Measurements from ENCODE around the gene HMCN1.

The HMCN1 gene

DNA sequence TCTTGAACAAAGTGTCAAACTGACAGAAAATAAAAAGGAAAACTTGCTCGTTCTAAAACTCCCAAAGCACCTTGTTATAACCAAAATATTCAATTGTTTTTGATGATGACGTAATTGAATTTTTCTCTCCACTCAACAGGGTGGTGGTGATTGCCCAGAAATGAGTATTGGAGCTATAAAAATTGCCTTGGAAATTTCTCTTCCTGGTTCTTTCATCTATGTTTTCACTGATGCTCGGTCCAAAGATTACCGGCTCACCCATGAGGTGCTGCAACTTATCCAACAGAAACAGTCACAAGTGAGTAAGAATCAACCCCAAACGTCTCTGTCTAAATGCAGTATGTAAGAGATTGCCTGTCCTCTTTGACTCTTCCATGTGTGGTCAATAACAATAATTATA, 130.1 kb downstream of the HMCN1 start:
- TF ChIP-seq L3MBTL2 (conservative IDR thresholded peaks at IDR 0.05) (no peak), HDGF (IDR thresholded peaks at IDR 0.05; ENCODE audit: borderline replicate concordance) (no peak), FOXM1 (IDR thresholded peaks at IDR 0.05; ENCODE audit: borderline replicate concordance) (no peak), FOXK2 (IDR thresholded peaks at IDR 0.05) (no peak), LEF1 (IDR thresholded peaks at IDR 0.05; ENCODE audit: borderline replicate concordance) (no peak), ELF4 (IDR thresholded peaks at IDR 0.05) (no peak), SUZ12 (IDR thresholded peaks at IDR 0.05) (no peak), NFRKB (IDR thresholded peaks at IDR 0.05) (no peak), FOXA1 (IDR thresholded peaks at IDR 0.05) (no peak), TARDBP (IDR thresholded peaks at IDR 0.05) (no peak), ARNT (IDR thresholded peaks at IDR 0.05) (no peak), ZNF384 (IDR thresholded peaks at IDR 0.05) (no peak)
- TF ChIP-seq, protein P1, sequence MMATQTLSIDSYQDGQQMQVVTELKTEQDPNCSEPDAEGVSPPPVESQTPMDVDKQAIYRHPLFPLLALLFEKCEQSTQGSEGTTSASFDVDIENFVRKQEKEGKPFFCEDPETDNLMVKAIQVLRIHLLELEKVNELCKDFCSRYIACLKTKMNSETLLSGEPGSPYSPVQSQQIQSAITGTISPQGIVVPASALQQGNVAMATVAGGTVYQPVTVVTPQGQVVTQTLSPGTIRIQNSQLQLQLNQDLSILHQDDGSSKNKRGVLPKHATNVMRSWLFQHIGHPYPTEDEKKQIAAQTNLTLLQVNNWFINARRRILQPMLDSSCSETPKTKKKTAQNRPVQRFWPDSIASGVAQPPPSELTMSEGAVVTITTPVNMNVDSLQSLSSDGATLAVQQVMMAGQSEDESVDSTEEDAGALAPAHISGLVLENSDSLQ (IDR thresholded peaks at IDR 0.05): no peak
- CTCF ChIA-PET: interaction anchor here (0.6 kb wide), 1 partner anchor 35 kb away, joined by 4 read pairs; no protein-coding TSS in a partner anchor
- POLR2A ChIA-PET: no interaction called here
- no peak for DNase-seq (ENCODE audit: extremely low spot score)

DNA sequence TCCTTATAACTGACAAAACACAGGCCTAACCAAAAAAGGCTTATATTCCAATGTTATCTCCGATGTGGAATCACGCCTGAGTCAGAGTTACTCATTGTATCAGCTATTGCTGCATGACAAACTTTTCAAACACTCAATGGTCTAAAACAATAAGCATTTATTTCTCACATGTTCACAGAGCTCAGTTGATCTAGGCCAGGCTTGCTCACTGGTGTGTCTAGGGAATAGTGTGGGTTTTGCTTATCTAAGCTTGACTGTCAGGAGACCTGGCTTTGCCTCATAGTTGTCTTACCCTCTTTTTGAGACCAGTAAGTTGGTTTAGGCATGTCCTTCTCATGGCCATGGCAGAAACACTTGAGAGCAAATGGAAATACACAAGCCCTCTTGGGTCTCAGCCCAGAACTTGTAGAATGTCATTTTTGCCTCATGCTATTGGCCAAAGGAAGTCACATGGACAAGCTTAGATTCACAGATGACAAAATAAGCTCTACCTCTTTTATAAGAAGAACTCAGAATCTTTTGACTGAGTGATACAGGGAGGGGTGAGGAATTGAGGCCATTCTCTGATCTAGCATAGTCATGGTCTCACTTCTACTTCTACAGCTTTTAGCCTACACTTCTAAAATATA, 130.8 kb downstream of the HMCN1 start:
- POLR2A ChIA-PET: no interaction called here

DNA sequence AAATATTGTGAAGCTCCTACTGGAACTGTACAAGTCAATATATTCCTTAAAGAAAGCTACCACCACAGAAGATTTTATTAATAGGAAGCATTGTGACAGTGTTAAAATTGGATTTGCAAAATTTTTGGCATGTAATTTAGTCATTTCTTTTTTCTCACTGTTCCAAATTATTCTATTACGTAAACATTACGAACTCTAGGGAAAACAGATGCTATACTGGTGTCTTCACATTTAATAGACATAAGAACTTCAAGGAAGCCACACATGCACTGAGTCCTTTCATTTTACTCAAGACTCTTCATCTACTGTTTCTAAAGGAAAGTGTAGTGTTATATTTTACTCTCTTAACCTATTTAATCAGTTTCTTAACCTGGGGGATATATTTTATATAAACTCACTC, 135.4 kb downstream of the HMCN1 start:
- CTCF ChIA-PET: no interaction called here
- DNase-seq (ENCODE audit: extremely low spot score): no peak
- TF ChIP-seq, protein P1 (IDR thresholded peaks at IDR 0.05): no peak
- TF ChIP-seq ZNF384 (IDR thresholded peaks at IDR 0.05) (no peak), SUZ12 (IDR thresholded peaks at IDR 0.05) (no peak), NFRKB (IDR thresholded peaks at IDR 0.05) (no peak), FOXA1 (IDR thresholded peaks at IDR 0.05) (no peak), L3MBTL2 (conservative IDR thresholded peaks at IDR 0.05) (no peak), CTBP1 (IDR thresholded peaks at IDR 0.05; ENCODE audit: borderline replicate concordance) (no peak), LEF1 (IDR thresholded peaks at IDR 0.05; ENCODE audit: borderline replicate concordance) (no peak), ARNT (IDR thresholded peaks at IDR 0.05) (no peak), HDGF (IDR thresholded peaks at IDR 0.05; ENCODE audit: borderline replicate concordance) (no peak), FOXK2 (IDR thresholded peaks at IDR 0.05) (no peak), ELF4 (IDR thresholded peaks at IDR 0.05) (no peak), BHLHE40 (IDR thresholded peaks at IDR 0.05; ENCODE audit: borderline replicate concordance) (no peak), FOXM1 (IDR thresholded peaks at IDR 0.05; ENCODE audit: borderline replicate concordance) (no peak)
- POLR2A ChIA-PET: no interaction called here

More for the DNA sequence above, 130.8 kb downstream of the HMCN1 start:
- no peak for DNase-seq (ENCODE audit: extremely low spot score)
- no peak for TF ChIP-seq SUZ12 (IDR thresholded peaks at IDR 0.05)
- no peak for TF ChIP-seq FOXK2 (IDR thresholded peaks at IDR 0.05)
- TF ChIP-seq SP1 (IDR thresholded peaks at IDR 0.05): no peak
- TF ChIP-seq FOXA1 (IDR thresholded peaks at IDR 0.05): no peak
- no peak for TF ChIP-seq FOXM1 (IDR thresholded peaks at IDR 0.05; ENCODE audit: borderline replicate concordance)
- no peak for TF ChIP-seq HDGF (IDR thresholded peaks at IDR 0.05; ENCODE audit: borderline replicate concordance)
- no peak for TF ChIP-seq ZNF384 (IDR thresholded peaks at IDR 0.05)
- no peak for TF ChIP-seq LEF1 (IDR thresholded peaks at IDR 0.05; ENCODE audit: borderline replicate concordance)
- no peak for TF ChIP-seq ELF4 (IDR thresholded peaks at IDR 0.05)
- TF ChIP-seq, protein P1 (IDR thresholded peaks at IDR 0.05): no peak
- no peak for TF ChIP-seq ARNT (IDR thresholded peaks at IDR 0.05)
- TF ChIP-seq CTBP1 (IDR thresholded peaks at IDR 0.05; ENCODE audit: borderline replicate concordance): no peak
- TF ChIP-seq L3MBTL2 (conservative IDR thresholded peaks at IDR 0.05): no peak
- TF ChIP-seq NFRKB (IDR thresholded peaks at IDR 0.05): no peak
- no peak for TF ChIP-seq BHLHE40 (IDR thresholded peaks at IDR 0.05; ENCODE audit: borderline replicate concordance)
- no peak for TF ChIP-seq TARDBP (IDR thresholded peaks at IDR 0.05)
- CTCF ChIA-PET: interaction anchor here (0.6 kb wide), 1 partner anchor 34 kb away, joined by 4 read pairs; no protein-coding TSS in a partner anchor

DNA sequence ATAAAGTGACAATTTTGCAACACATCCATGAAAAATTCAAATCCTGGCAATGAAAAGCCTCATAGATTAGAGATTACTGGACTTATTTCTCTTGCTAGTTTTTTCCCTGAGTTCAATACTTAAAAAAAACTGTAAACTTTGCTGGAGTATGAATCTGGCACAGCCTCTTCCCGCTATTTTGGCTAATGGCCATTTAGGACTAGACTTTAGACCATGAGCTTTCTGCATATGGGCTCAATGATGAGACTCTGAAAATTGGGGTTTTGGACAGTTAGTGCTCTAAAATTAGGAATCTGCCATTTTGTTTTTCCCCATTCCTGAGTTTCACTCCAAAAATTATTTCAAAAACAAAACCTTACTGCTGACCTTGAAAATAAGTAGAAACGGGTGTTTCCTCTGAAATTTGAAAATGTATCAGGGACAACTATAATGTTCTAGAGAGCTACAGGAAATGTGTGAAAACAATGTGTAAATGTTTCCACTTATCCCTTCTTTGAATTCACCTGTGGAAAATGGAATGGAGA, 137.5 kb downstream of the HMCN1 start:
- no peak for TF ChIP-seq ELF4 (IDR thresholded peaks at IDR 0.05)
- CTCF ChIA-PET: interaction anchor here (1.2 kb wide), 1 partner anchor 12 kb away, joined by 3 read pairs; no protein-coding TSS in a partner anchor
- POLR2A ChIA-PET: no interaction called here
- no peak for DNase-seq (ENCODE audit: extremely low spot score)

DNA sequence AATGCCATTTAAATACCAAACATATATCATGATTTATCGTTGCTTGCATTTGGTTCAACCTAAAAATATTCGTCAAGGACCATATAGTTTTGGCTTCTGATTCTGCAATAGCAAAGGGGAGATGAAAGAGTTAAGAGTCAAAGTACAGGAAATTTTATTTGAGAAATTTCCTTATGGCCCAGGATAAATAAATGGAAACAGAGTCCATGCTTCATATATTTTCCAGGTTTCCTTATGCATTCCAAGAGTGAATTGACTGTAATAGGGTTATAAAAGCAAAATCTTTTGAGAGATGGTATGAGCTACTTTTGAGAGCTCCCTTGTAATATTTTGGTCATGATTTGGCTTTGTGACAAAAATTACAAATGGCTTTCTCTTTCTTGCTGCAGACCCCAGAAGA, 140.1 kb downstream of the HMCN1 start:
- CTCF ChIA-PET: no interaction called here
- TF ChIP-seq ZNF384 (IDR thresholded peaks at IDR 0.05) (no peak), SUZ12 (IDR thresholded peaks at IDR 0.05) (no peak), L3MBTL2 (conservative IDR thresholded peaks at IDR 0.05) (no peak), ARNT (IDR thresholded peaks at IDR 0.05) (no peak), FOXM1 (IDR thresholded peaks at IDR 0.05; ENCODE audit: borderline replicate concordance) (no peak), TARDBP (IDR thresholded peaks at IDR 0.05) (no peak), LEF1 (IDR thresholded peaks at IDR 0.05; ENCODE audit: borderline replicate concordance) (no peak), NFRKB (IDR thresholded peaks at IDR 0.05) (no peak), CTBP1 (IDR thresholded peaks at IDR 0.05; ENCODE audit: borderline replicate concordance) (no peak), BHLHE40 (IDR thresholded peaks at IDR 0.05; ENCODE audit: borderline replicate concordance) (no peak), FOXA1 (IDR thresholded peaks at IDR 0.05) (no peak), ELF4 (IDR thresholded peaks at IDR 0.05) (no peak), FOXK2 (IDR thresholded peaks at IDR 0.05) (no peak), HDGF (IDR thresholded peaks at IDR 0.05; ENCODE audit: borderline replicate concordance) (no peak), SP1 (IDR thresholded peaks at IDR 0.05) (no peak)
- TF ChIP-seq, protein P1 (IDR thresholded peaks at IDR 0.05): no peak
- DNase-seq (ENCODE audit: extremely low spot score): no peak
- POLR2A ChIA-PET: no interaction called here
